NCI-H2107 treated with DMSO at 0.1 percent for 48 hours (cell line): ENCODE data around the gene CHI3L1.

Experiments used
- DNase-seq: peaks from one replicate; lab custom pipeline; 2025; ENCODE audit not compliant: unreplicated experiment; lab: John Stamatoyannopoulos, UW

Gene CHI3L1

GRCh38 chr1:203169770-203170520 is 16.6 kb downstream of the CHI3L1 start:
- DNase-seq, result no peak

- no peak for DNase-seq
These were observed 17.5 kb downstream of the CHI3L1 start for GRCh38 chr1:203168991-203169390.

GRCh38 chr1:203168256-203168786 is 18.2 kb downstream of the CHI3L1 start:
- DNase-seq, result no peak

- no peak for DNase-seq
These were observed 18.6 kb downstream of the CHI3L1 start for GRCh38 chr1:203167913-203168200.

- DNase-seq, result no peak
These were observed 19.2 kb downstream of the CHI3L1 start for GRCh38 chr1:203167026-203167912.

GRCh38 chr1:203166192-203166940 is 20.1 kb downstream of the CHI3L1 start:
- no peak for DNase-seq

- no peak for DNase-seq
These were observed 20.7 kb downstream of the CHI3L1 start for GRCh38 chr1:203165800-203166161.

- DNase-seq, result no peak
These were observed 21.3 kb downstream of the CHI3L1 start for GRCh38 chr1:203165101-203165799.

GRCh38 chr1:203163891-203164635 is 22.4 kb downstream of the CHI3L1 start:
- DNase-seq, result no peak

- DNase-seq, result no peak
These were observed 24.1 kb downstream of the CHI3L1 start for GRCh38 chr1:203162403-203162802.

GRCh38 chr1:203161703-203162102 is 24.8 kb downstream of the CHI3L1 start:
- no peak for DNase-seq

- DNase-seq, result no peak
These were observed 25.3 kb downstream of the CHI3L1 start for GRCh38 chr1:203161175-203161574.

GRCh38 chr1:203159844-203160243 is 26.7 kb downstream of the CHI3L1 start:
- DNase-seq, result no peak

- DNase-seq, result peak; percentile 32
These were observed 27.4 kb downstream of the CHI3L1 start for GRCh38 chr1:203158960-203159665.

- no peak for DNase-seq
These were observed 28.1 kb downstream of the CHI3L1 start for GRCh38 chr1:203158423-203158822.

GRCh38 chr1:203156280-203156679 is 30.2 kb downstream of the CHI3L1 start:
- no peak for DNase-seq

- DNase-seq, result no peak
These were observed 32.3 kb downstream of the CHI3L1 start for GRCh38 chr1:203153989-203154821.
